ENCODE results near the gene ASPG.

ASPG gene

GRCh38 chr14:104158827-104159798 is 73.6 kb downstream of the ASPG start:
- H4K20me1 ChIP-seq (ENCODE audit: insufficient read depth, low read length): no peaks in the 10 kb centered on the region
- no peak for DNase-seq

GRCh38 chr14:104159990-104160389 is 74.5 kb downstream of the ASPG start:
- Histone ChIP-seq H4K20me1 (ENCODE audit: insufficient read depth, low read length) (no peaks in the 10 kb centered on the region), H3F3A (ENCODE audit: insufficient read depth, low read length) (no peaks in the 10 kb centered on the region), H3K36me3 (replicated peaks; ENCODE audit: insufficient read depth, low read length) (no peaks in the 10 kb centered on the region), H3K4me1 (ENCODE audit: low read length) (no peaks in the 10 kb centered on the region), H2AFZ (ENCODE audit: low read length) (no peak overlapping the region), H3K4me2 (ENCODE audit: low read depth, low read length) (no peak overlapping the region), H3K27me3 (replicated peaks; ENCODE audit: insufficient read depth, low read length) (peaks cover 5% of the 10 kb centered on the region; the same call in 1 of the 2 replicates), H3K27ac (ENCODE audit: low read length) (no peak overlapping the region), H3K9me3 (replicated peaks; ENCODE audit: insufficient read depth, low read length) (no peaks in the 10 kb centered on the region), H3K4me3 (ENCODE audit: low read length) (no peak overlapping the region), H3K9me2 (replicated peaks; ENCODE audit: insufficient read depth, low read length) (no peaks in the 10 kb centered on the region), H3K9ac (ENCODE audit: low read length) (no peak overlapping the region), H3K79me2 (ENCODE audit: low read length) (no peaks in the 10 kb centered on the region)
- no peak for TF ChIP-seq EZH2 (optimal IDR thresholded peaks at IDR 0.05; ENCODE audit: low read depth, low read length)
- TF ChIP-seq CTCF (IDR thresholded peaks at IDR 0.05; ENCODE audit: low read length): no peak
- no peak for TF ChIP-seq EZH2phosphoT487 (IDR thresholded peaks at IDR 0.05; ENCODE audit: low read length)
- DNase-seq: no peak

More at GRCh38 chr14:104158827-104159798, 73.6 kb downstream of the ASPG start:
- no peak overlapping the region for H3K4me2 ChIP-seq (ENCODE audit: low read depth, low read length)
- TF ChIP-seq CTCF (IDR thresholded peaks at IDR 0.05; ENCODE audit: low read length) (no peak), EZH2 (optimal IDR thresholded peaks at IDR 0.05; ENCODE audit: low read depth, low read length) (no peak), EZH2phosphoT487 (IDR thresholded peaks at IDR 0.05; ENCODE audit: low read length) (no peak)
- H3F3A ChIP-seq (ENCODE audit: insufficient read depth, low read length): no peaks in the 10 kb centered on the region
- H3K4me3 ChIP-seq (ENCODE audit: low read length): no peak overlapping the region
- H3K27ac ChIP-seq (ENCODE audit: low read length): no peak overlapping the region
- H3K9me2 ChIP-seq (replicated peaks; ENCODE audit: insufficient read depth, low read length): no peaks in the 10 kb centered on the region
- H3K27me3 ChIP-seq (replicated peaks; ENCODE audit: insufficient read depth, low read length): peaks cover 5% of the 10 kb centered on the region; the same call in 1 of the 2 replicates
- no peaks in the 10 kb centered on the region for H3K36me3 ChIP-seq (replicated peaks; ENCODE audit: insufficient read depth, low read length)
- H3K79me2 ChIP-seq (ENCODE audit: low read length): no peaks in the 10 kb centered on the region
- no peak overlapping the region for H2AFZ ChIP-seq (ENCODE audit: low read length)
- H3K9me3 ChIP-seq (replicated peaks; ENCODE audit: insufficient read depth, low read length): no peaks in the 10 kb centered on the region
- H3K9ac ChIP-seq (ENCODE audit: low read length): no peak overlapping the region
- H3K4me1 ChIP-seq (ENCODE audit: low read length): no peaks in the 10 kb centered on the region

- Histone ChIP-seq H3K9me3 (replicated peaks; ENCODE audit: insufficient read depth, low read length) (no peaks in the 10 kb centered on the region), H3K4me3 (ENCODE audit: low read length) (no peak overlapping the region), H3K36me3 (replicated peaks; ENCODE audit: insufficient read depth, low read length) (no peaks in the 10 kb centered on the region), H3K9me2 (replicated peaks; ENCODE audit: insufficient read depth, low read length) (no peaks in the 10 kb centered on the region), H3K4me2 (ENCODE audit: low read depth, low read length) (no peak overlapping the region), H3K27ac (ENCODE audit: low read length) (no peak overlapping the region), H3F3A (ENCODE audit: insufficient read depth, low read length) (no peaks in the 10 kb centered on the region), H3K9ac (ENCODE audit: low read length) (no peak overlapping the region), H4K20me1 (ENCODE audit: insufficient read depth, low read length) (no peaks in the 10 kb centered on the region), H3K27me3 (replicated peaks; ENCODE audit: insufficient read depth, low read length) (peaks cover 5% of the 10 kb centered on the region; the same call in 1 of the 2 replicates), H3K4me1 (ENCODE audit: low read length) (no peaks in the 10 kb centered on the region), H3K79me2 (ENCODE audit: low read length) (no peaks in the 10 kb centered on the region), H2AFZ (ENCODE audit: low read length) (no peak overlapping the region)
- TF ChIP-seq CTCF (IDR thresholded peaks at IDR 0.05; ENCODE audit: low read length) (no peak), EZH2phosphoT487 (IDR thresholded peaks at IDR 0.05; ENCODE audit: low read length) (no peak)
- DNase-seq: no peak
These were observed 76.3 kb downstream of the ASPG start for GRCh38 chr14:104161602-104162367.
